Measurements from ENCODE around the gene ACAN. TPM values are rescaled to one million over a fixed set of nuclear protein-coding genes. Genes with fewer than 3 reads are reported as not detected.
A peak's percentile ranks its signal among the peaks of the same experiment; 100 is the strongest.

The ACAN gene
- total RNA-seq, 2 donors from 2014 or later = 0.17 to 0.35 TPM

DNA sequence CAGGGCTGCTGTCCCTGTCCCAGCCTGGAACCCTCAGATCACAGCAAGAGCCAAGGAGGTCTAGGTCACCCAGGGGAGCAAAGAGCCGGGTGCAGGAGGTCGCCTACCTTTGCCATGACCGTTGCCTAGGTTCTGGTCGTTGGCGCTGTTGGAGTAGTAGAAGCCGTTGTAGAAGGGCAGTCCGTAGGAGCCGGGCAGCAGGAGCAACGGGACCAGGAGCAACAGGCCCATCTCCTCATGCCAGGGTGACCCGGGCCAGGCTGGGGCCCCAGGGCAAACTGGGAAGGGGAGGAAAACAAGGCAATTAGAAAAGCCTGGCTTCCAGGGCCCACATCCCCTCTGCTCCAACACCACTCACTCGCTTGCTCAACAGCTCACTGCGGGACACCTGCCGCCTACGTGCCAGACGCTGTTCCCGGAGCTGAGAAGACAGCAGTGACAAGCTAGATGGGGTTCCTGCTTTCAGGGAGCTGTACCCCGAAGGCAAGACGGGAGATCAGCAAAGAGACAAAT is 83.9 kb downstream of the ACAN start:
- intact Hi-C loops (cut with DNase I) = no loop called here
- no peak for TF ChIP-seq CTCF (IDR thresholded peaks at IDR 0.05)
- no peak overlapping the region for H3K9ac ChIP-seq (ENCODE audit: low read depth in 2 of 2, low read length in 2 of 2)
- no peaks in the 10 kb centered on the region for H3K9me3 ChIP-seq
- H3K4me1 ChIP-seq = no peaks in the 10 kb centered on the region
- DNase-seq = no peak
- no peaks in the 10 kb centered on the region for H3K36me3 ChIP-seq
- H3K27ac ChIP-seq = no peak overlapping the region
- no peak overlapping the region for H3K4me3 ChIP-seq
- H3K27me3 ChIP-seq = no peaks in the 10 kb centered on the region

- H3K4me1 ChIP-seq = no peaks in the 10 kb centered on the region
- no peak overlapping the region for H3K9ac ChIP-seq (ENCODE audit: low read depth in 2 of 2, low read length in 2 of 2)
- DNase-seq = no peak
- H3K4me3 ChIP-seq = no peak overlapping the region
- TF ChIP-seq CTCF (IDR thresholded peaks at IDR 0.05) = no peak
- no peaks in the 10 kb centered on the region for H3K36me3 ChIP-seq
- H3K27ac ChIP-seq = no peak overlapping the region
- intact Hi-C loops (cut with DNase I) = no loop called here
- H3K9me3 ChIP-seq = no peaks in the 10 kb centered on the region
- H3K27me3 ChIP-seq = no peaks in the 10 kb centered on the region
Measured at GRCh38 chr15:88888719-88889118, 85.5 kb downstream of the ACAN start.

DNA sequence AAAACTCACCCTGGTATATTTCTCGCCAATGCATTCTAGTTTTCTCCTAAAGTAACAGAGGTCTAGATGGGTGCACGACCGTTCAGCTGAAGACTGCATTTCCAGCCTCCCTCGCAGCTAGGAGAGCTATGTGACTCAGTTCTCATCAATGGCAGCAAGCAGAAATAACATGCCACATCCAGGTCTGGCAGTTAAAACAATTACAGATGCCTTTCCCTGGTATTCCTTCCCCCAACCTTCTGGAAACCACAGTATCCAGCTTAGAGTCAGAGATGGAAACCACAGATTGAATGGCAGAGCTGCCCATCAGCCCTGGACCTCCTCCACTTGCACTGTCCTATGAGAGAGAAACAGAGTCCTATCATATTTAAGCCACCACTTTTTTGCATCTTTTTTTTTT is 87.3 kb downstream of the ACAN start:
- no peak for DNase-seq
- TF ChIP-seq CTCF (IDR thresholded peaks at IDR 0.05) = no peak
- H3K9ac ChIP-seq (ENCODE audit: low read depth in 2 of 2, low read length in 2 of 2) = no peak overlapping the region
- H3K27me3 ChIP-seq = no peaks in the 10 kb centered on the region
- H3K27ac ChIP-seq = no peak overlapping the region
- no peaks in the 10 kb centered on the region for H3K36me3 ChIP-seq
- no peak overlapping the region for H3K4me3 ChIP-seq
- no peaks in the 10 kb centered on the region for H3K4me1 ChIP-seq
- no peaks in the 10 kb centered on the region for H3K9me3 ChIP-seq
- intact Hi-C loops (cut with DNase I) = no loop called here

DNA sequence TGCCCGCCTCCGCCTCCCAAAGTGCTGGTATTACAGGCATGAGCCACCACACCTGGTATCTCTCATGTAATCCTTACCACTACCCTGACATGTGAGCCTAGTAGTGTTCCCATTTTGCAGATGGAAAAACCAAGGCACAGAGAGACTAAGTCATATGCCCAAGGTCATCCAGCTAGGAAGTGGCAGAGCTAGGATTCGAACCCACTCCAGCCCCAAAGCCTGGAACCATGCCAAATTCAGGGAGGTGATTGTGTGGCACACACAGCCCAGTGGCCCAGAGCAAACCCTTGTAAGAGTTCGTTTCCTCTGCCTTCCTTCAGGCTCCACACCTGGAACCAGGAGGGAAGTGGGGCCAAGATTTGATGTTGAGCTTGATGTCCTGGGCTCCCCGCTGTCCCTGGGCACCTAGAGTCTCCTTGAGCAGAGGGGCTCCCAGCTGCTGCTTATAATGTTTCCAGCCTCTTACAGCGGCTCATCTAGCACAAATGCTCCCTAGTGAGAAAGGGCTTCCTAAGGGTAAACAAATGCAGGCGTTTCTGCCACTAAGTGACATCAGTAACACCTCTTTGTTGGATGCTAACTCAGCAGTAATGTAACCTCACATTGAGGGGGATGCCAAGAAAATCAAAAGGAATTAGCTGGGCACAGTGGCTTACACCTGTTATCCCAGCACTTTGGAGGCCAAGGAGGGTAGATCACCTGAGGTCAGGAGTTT is 88.5 kb downstream of the ACAN start:
- TF ChIP-seq CTCF (IDR thresholded peaks at IDR 0.05) = no peak
- Histone ChIP-seq H3K4me1 (no peaks in the 10 kb centered on the region), H3K4me3 (no peak overlapping the region), H3K9me3 (no peaks in the 10 kb centered on the region), H3K9ac (ENCODE audit: low read depth in 2 of 2, low read length in 2 of 2) (no peak overlapping the region), H3K36me3 (no peaks in the 10 kb centered on the region), H3K27ac (no peak overlapping the region), H3K27me3 (no peaks in the 10 kb centered on the region)
- intact Hi-C loops (cut with DNase I) = no loop called here
- DNase-seq = no peak

DNA sequence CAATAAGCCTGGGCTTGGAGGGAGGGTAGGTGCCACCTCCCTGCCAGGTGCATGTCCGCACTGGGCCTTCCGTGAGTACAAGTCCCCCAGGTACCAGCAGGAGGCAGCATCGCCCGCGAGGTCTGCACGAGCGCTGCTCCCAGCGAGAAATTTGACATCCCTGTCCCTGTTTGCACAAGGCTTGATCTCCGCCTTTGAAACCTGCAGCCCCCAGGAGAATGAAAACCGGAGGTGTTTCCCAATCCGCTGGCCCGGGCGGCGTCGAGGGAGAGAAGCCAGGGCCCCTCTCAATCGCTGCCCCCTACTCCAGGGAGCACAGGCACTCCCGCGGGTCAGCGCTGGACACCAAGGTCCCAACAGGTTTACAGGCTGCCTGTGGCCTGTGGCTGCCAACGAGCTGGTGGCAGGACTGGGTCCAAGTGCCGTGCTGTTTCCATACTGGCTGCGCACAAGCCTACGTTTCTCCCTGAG is 91.1 kb downstream of the ACAN start:
- H3K9ac ChIP-seq (ENCODE audit: low read depth in 2 of 2, low read length in 2 of 2) = peak overlapping the region in 1 of 2 donors; percentile 3
- DNase-seq = peak; percentile 79
- H3K27me3 ChIP-seq = no peaks in the 10 kb centered on the region
- H3K27ac ChIP-seq = no peak overlapping the region
- no peaks in the 10 kb centered on the region for H3K36me3 ChIP-seq
- H3K9me3 ChIP-seq = no peaks in the 10 kb centered on the region
- intact Hi-C loops (cut with DNase I) = no loop called here
- peak; percentile 59 for TF ChIP-seq CTCF (IDR thresholded peaks at IDR 0.05)
- no peaks in the 10 kb centered on the region for H3K4me1 ChIP-seq
- H3K4me3 ChIP-seq = peak overlapping the region; percentile 46
